ENCODE results near the gene CAMP. TPM values are rescaled to one million over a fixed set of nuclear protein-coding genes. Genes with fewer than 3 reads are reported as not detected.

Gene CAMP
- total and polyA plus RNA-seq, 2 of the 13 experiments (the other 11 are each of a cell fraction or from before 2014, with no cell fraction given) = not detected

DNA sequence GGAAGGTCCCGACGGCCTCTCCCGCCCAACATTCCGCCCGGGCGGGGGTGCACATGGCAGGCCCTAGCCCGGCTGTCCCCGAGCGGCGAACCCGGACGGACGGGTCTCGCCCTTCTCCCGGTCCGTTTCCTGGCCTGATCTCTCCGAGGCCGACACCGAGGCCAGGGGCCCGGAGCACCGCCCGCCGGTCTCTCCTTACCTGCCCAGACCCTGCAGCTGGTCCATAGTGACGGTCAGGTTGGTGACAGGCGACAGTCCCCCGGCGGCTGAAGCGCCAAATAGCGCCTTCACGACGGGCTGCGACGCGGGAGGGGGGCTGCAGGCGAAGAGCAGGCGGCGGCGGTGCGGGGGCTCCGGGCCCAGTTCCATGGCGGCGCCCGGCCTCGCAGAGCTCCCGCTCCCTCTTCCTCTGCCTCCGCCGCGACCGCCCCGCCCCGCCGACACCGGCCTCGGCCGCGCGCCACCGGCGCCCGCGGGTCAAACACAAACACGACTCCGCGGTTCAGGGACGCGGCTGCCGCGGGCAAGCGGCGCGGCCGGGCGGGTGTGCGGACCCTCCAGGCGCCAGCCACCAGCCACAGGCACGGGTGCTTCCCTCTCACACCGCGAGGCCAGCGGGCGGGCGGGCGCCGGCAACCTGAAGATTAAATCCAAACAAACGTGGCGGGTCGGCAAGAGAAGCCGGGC, 35.6 kb upstream of the CAMP start (continued):
- TF ChIP-seq, protein P1, sequence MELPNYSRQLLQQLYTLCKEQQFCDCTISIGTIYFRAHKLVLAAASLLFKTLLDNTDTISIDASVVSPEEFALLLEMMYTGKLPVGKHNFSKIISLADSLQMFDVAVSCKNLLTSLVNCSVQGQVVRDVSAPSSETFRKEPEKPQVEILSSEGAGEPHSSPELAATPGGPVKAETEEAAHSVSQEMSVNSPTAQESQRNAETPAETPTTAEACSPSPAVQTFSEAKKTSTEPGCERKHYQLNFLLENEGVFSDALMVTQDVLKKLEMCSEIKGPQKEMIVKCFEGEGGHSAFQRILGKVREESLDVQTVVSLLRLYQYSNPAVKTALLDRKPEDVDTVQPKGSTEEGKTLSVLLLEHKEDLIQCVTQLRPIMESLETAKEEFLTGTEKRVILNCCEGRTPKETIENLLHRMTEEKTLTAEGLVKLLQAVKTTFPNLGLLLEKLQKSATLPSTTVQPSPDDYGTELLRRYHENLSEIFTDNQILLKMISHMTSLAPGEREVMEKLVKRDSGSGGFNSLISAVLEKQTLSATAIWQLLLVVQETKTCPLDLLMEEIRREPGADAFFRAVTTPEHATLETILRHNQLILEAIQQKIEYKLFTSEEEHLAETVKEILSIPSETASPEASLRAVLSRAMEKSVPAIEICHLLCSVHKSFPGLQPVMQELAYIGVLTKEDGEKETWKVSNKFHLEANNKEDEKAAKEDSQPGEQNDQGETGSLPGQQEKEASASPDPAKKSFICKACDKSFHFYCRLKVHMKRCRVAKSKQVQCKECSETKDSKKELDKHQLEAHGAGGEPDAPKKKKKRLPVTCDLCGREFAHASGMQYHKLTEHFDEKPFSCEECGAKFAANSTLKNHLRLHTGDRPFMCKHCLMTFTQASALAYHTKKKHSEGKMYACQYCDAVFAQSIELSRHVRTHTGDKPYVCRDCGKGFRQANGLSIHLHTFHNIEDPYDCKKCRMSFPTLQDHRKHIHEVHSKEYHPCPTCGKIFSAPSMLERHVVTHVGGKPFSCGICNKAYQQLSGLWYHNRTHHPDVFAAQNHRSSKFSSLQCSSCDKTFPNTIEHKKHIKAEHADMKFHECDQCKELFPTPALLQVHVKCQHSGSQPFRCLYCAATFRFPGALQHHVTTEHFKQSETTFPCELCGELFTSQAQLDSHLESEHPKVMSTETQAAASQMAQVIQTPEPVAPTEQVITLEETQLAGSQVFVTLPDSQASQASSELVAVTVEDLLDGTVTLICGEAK (IDR thresholded peaks at IDR 0.05) = no peak
- TF ChIP-seq, protein P1 (CRISPR knock-in tag; IDR thresholded peaks at IDR 0.05) = peak; percentile 58; the same call in 1 of the 2 replicates
- no peak for TF ChIP-seq ZNF205 (CRISPR knock-in tag; IDR thresholded peaks at IDR 0.05)
- peak; percentile 68 for TF ChIP-seq AGO2 (optimal IDR thresholded peaks at IDR 0.05; ENCODE audit: low read depth, low read length)
- TF ChIP-seq, protein P2, sequence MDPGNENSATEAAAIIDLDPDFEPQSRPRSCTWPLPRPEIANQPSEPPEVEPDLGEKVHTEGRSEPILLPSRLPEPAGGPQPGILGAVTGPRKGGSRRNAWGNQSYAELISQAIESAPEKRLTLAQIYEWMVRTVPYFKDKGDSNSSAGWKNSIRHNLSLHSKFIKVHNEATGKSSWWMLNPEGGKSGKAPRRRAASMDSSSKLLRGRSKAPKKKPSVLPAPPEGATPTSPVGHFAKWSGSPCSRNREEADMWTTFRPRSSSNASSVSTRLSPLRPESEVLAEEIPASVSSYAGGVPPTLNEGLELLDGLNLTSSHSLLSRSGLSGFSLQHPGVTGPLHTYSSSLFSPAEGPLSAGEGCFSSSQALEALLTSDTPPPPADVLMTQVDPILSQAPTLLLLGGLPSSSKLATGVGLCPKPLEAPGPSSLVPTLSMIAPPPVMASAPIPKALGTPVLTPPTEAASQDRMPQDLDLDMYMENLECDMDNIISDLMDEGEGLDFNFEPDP (CRISPR knock-in tag; conservative IDR thresholded peaks at IDR 0.05) = no peak
- TF ChIP-seq PHF20 (CRISPR knock-in tag; IDR thresholded peaks at IDR 0.05) = no peak
- peak; percentile 51; the same call in 1 of the 2 replicates for TF ChIP-seq PHF8 (CRISPR knock-in tag; IDR thresholded peaks at IDR 0.05)
- no peak for TF ChIP-seq KLF12 (CRISPR knock-in tag; IDR thresholded peaks at IDR 0.05; ENCODE audit: borderline replicate concordance)
- TF ChIP-seq ZNF350 (CRISPR knock-in tag; IDR thresholded peaks at IDR 0.05; ENCODE audit: borderline replicate concordance, low read depth) = no peak
- no peak for TF ChIP-seq BHLHE40 (IDR thresholded peaks at IDR 0.05; ENCODE audit: low read length)
- no peak for TF ChIP-seq CHCHD3 (CRISPR knock-in tag; IDR thresholded peaks at IDR 0.05)
- no peak for TF ChIP-seq ATAD3A (CRISPR knock-in tag; IDR thresholded peaks at IDR 0.05)
- no peak for TF ChIP-seq MAZ (IDR thresholded peaks at IDR 0.05; ENCODE audit: borderline replicate concordance, low read depth, low read length)
- TF ChIP-seq MAZ (CRISPR knock-in tag; IDR thresholded peaks at IDR 0.05; ENCODE audit: low read depth) = peak; percentile 55; the same call in 1 of the 2 replicates
- TF ChIP-seq ZNF333 (CRISPR knock-in tag; IDR thresholded peaks at IDR 0.05; ENCODE audit: borderline replicate concordance) = no peak
- TF ChIP-seq, protein P3, sequence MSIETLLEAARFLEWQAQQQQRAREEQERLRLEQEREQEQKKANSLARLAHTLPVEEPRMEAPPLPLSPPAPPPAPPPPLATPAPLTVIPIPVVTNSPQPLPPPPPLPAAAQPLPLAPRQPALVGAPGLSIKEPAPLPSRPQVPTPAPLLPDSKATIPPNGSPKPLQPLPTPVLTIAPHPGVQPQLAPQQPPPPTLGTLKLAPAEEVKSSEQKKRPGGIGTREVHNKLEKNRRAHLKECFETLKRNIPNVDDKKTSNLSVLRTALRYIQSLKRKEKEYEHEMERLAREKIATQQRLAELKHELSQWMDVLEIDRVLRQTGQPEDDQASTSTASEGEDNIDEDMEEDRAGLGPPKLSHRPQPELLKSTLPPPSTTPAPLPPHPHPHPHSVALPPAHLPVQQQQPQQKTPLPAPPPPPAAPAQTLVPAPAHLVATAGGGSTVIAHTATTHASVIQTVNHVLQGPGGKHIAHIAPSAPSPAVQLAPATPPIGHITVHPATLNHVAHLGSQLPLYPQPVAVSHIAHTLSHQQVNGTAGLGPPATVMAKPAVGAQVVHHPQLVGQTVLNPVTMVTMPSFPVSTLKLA (IDR thresholded peaks at IDR 0.05) = no peak
- TF ChIP-seq ATF7-NPFF (CRISPR knock-in tag; IDR thresholded peaks at IDR 0.05; ENCODE audit: low read depth) = no peak
- no peak; the same call in 1 of the 2 replicates for TF ChIP-seq ZNF138 (CRISPR knock-in tag; IDR thresholded peaks at IDR 0.05; ENCODE audit: low read depth)
- peak; percentile 45; the same call in 1 of the 2 replicates for TF ChIP-seq ZNF274 (CRISPR knock-in tag; IDR thresholded peaks at IDR 0.05)

Data from HepG2 (cell line).